ENCODE results near the gene EPRS1.

- TF ChIP-seq MAFK (IDR thresholded peaks at IDR 0.05; ENCODE audit: partially characterized antibody) = no peak
- TF ChIP-seq USF2 (IDR thresholded peaks at IDR 0.05) = no peak
- TF ChIP-seq, protein P1, sequence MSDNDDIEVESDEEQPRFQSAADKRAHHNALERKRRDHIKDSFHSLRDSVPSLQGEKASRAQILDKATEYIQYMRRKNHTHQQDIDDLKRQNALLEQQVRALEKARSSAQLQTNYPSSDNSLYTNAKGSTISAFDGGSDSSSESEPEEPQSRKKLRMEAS (IDR thresholded peaks at IDR 0.05) = no peak
- TF ChIP-seq, protein P2, sequence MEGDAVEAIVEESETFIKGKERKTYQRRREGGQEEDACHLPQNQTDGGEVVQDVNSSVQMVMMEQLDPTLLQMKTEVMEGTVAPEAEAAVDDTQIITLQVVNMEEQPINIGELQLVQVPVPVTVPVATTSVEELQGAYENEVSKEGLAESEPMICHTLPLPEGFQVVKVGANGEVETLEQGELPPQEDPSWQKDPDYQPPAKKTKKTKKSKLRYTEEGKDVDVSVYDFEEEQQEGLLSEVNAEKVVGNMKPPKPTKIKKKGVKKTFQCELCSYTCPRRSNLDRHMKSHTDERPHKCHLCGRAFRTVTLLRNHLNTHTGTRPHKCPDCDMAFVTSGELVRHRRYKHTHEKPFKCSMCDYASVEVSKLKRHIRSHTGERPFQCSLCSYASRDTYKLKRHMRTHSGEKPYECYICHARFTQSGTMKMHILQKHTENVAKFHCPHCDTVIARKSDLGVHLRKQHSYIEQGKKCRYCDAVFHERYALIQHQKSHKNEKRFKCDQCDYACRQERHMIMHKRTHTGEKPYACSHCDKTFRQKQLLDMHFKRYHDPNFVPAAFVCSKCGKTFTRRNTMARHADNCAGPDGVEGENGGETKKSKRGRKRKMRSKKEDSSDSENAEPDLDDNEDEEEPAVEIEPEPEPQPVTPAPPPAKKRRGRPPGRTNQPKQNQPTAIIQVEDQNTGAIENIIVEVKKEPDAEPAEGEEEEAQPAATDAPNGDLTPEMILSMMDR (IDR thresholded peaks at IDR 0.05) = no peak
- TF ChIP-seq, protein P3, sequence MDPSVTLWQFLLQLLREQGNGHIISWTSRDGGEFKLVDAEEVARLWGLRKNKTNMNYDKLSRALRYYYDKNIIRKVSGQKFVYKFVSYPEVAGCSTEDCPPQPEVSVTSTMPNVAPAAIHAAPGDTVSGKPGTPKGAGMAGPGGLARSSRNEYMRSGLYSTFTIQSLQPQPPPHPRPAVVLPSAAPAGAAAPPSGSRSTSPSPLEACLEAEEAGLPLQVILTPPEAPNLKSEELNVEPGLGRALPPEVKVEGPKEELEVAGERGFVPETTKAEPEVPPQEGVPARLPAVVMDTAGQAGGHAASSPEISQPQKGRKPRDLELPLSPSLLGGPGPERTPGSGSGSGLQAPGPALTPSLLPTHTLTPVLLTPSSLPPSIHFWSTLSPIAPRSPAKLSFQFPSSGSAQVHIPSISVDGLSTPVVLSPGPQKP (IDR thresholded peaks at IDR 0.05; ENCODE audit: low read depth, low read length) = no peak
- no peak for TF ChIP-seq RFX5 (IDR thresholded peaks at IDR 0.05)
- no peak for TF ChIP-seq ESRRA (IDR thresholded peaks at IDR 0.05; ENCODE audit: borderline replicate concordance, low read length)
- TF ChIP-seq JUN (IDR thresholded peaks at IDR 0.05) = no peak
- TF ChIP-seq EP300 (IDR thresholded peaks at IDR 0.05) = no peak
- TF ChIP-seq ATOH8 (CRISPR knock-in tag; IDR thresholded peaks at IDR 0.05; ENCODE audit: low read depth) = no peak
- no peak for TF ChIP-seq HOXA7 (CRISPR knock-in tag; IDR thresholded peaks at IDR 0.05)
- no peak for TF ChIP-seq RAD21 (conservative IDR thresholded peaks at IDR 0.05 in 1 of 2, IDR thresholded peaks at IDR 0.05 in 1 of 2)
- no peak for TF ChIP-seq POLR2A (IDR thresholded peaks at IDR 0.05; ENCODE audit: low read length)
- no peak for TF ChIP-seq REST (IDR thresholded peaks at IDR 0.05)
Observed at GRCh38 chr1:220084460-220084859, 38.2 kb upstream of the EPRS1 start.

Measured in A549 (cell line).